ENCODE measurements around the gene H1-8. TPM values are rescaled to one million over a fixed set of nuclear protein-coding genes. Genes with fewer than 3 reads are reported as not detected.
A peak's percentile ranks its signal among the peaks of the same experiment; 100 is the strongest.

H1-8 gene
- total RNA-seq, 6 experiments from 2014 or later: not detected

GRCh38 chr3:129585949-129586657 lies 43.1 kb downstream of the H1-8 start:
- Mint-ChIP-seq H3K4me3 (no peak overlapping the region), H3K4me1 (ENCODE audit: low read depth) (peaks cover 7% of the 10 kb centered on the region), H3K27ac (no peak overlapping the region), H3K9me3 (no peaks in the 10 kb centered on the region), H3K36me3 (ENCODE audit: low read depth) (peaks cover 5% of the 10 kb centered on the region; the same call in 1 of the 2 replicates), H3K27me3 (ENCODE audit: insufficient read depth) (no peaks in the 10 kb centered on the region)
- no peak for DNase-seq
- TF ChIP-seq CTCF (IDR thresholded peaks at IDR 0.05): no peak

DNA sequence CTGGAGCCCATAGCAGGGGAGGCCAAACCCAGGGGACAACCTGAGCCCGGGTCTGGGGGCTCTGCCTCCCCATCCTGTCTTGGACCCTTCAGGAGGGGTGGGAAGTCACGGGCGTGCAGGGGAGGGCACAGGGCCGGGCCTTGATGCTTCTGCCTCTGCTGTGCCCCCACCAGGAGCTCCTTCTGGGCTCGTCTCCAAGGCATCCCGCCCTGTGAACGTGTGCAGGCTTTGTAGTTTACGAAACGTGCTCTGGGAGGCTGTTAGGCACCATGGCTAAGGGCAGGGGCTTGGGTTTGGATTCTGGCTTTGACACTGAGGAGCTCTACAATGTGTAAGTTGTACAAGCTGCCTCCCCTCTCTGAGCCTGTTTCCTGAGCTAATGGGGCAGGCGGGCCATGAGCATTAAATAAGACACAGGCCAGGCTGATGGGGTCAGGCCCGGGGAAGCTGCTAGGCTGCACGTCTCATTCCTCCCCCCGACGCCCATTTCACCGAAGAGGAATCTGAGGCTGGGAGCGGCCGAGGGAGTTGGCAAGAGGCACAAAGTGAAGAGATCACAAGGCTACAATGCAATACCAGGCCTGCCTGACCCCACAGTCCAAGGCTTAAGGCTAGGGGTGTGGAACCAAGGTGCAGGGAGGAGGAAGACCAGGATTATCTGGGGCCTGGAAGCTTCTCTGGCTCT lies 43.9 kb downstream of the H1-8 start:
- H3K4me1 Mint-ChIP-seq (ENCODE audit: low read depth): peaks cover 11% of the 10 kb centered on the region
- no peak overlapping the region for H3K4me3 Mint-ChIP-seq
- no peak for TF ChIP-seq CTCF (IDR thresholded peaks at IDR 0.05)
- no peaks in the 10 kb centered on the region for H3K27me3 Mint-ChIP-seq (ENCODE audit: insufficient read depth)
- no peaks in the 10 kb centered on the region for H3K9me3 Mint-ChIP-seq
- no peak for DNase-seq
- H3K27ac Mint-ChIP-seq: no peak overlapping the region
- peaks cover 5% of the 10 kb centered on the region; the same call in 1 of the 2 replicates for H3K36me3 Mint-ChIP-seq (ENCODE audit: low read depth)

- H3K27me3 Mint-ChIP-seq (ENCODE audit: insufficient read depth): no peaks in the 10 kb centered on the region
- no peaks in the 10 kb centered on the region for H3K9me3 Mint-ChIP-seq
These were observed 44.7 kb downstream of the H1-8 start for GRCh38 chr3:129587566-129588210.

GRCh38 chr3:129590215-129590614 lies 47.2 kb downstream of the H1-8 start:
- DNase-seq: no peak
- no peaks in the 10 kb centered on the region for H3K36me3 Mint-ChIP-seq (ENCODE audit: low read depth)
- no peaks in the 10 kb centered on the region; the same call in 1 of the 2 replicates for H3K27me3 Mint-ChIP-seq (ENCODE audit: insufficient read depth)
- no peak for TF ChIP-seq CTCF (IDR thresholded peaks at IDR 0.05)
- H3K9me3 Mint-ChIP-seq: no peaks in the 10 kb centered on the region
- H3K4me3 Mint-ChIP-seq: no peak overlapping the region
- H3K27ac Mint-ChIP-seq: no peak overlapping the region
- H3K4me1 Mint-ChIP-seq (ENCODE audit: low read depth): peaks cover 27% of the 10 kb centered on the region

More at GRCh38 chr3:129587566-129588210, 44.7 kb downstream of the H1-8 start:
- Mint-ChIP-seq H3K36me3 (ENCODE audit: low read depth) (peaks cover 5% of the 10 kb centered on the region; the same call in 1 of the 2 replicates), H3K4me1 (ENCODE audit: low read depth) (peaks cover 13% of the 10 kb centered on the region), H3K27ac (peak overlapping the region; percentile 59; the same call in 1 of the 2 replicates), H3K4me3 (no peak overlapping the region)
- no peak for DNase-seq
- TF ChIP-seq CTCF (IDR thresholded peaks at IDR 0.05): no peak

- H3K36me3 Mint-ChIP-seq (ENCODE audit: low read depth): peaks cover 4% of the 10 kb centered on the region; the same call in 1 of the 2 replicates
- peaks cover 44% of the 10 kb centered on the region for H3K4me1 Mint-ChIP-seq (ENCODE audit: low read depth)
- no peak for DNase-seq
- H3K9me3 Mint-ChIP-seq: no peaks in the 10 kb centered on the region
- no peak for TF ChIP-seq CTCF (IDR thresholded peaks at IDR 0.05)
- peak overlapping the region; percentile 2; the same call in 1 of the 2 replicates for H3K27ac Mint-ChIP-seq
- no peaks in the 10 kb centered on the region; the same call in 1 of the 2 replicates for H3K27me3 Mint-ChIP-seq (ENCODE audit: insufficient read depth)
- H3K4me3 Mint-ChIP-seq: no peak overlapping the region
These were observed 49.0 kb downstream of the H1-8 start for GRCh38 chr3:129591932-129592331.
